GM19324 (cell line): ENCODE measurements around the gene DIAPH2.

Source experiments
- ATAC-seq: cut with Tn5 transposase; IDR thresholded peaks from one replicate; pipeline ENCODE4 v1.9.1; 2021; ENCODE audit warnings: mild to moderate bottlenecking, moderate library complexity; ENCODE audit not compliant: unreplicated experiment, low FRiP score

DIAPH2 gene

DNA sequence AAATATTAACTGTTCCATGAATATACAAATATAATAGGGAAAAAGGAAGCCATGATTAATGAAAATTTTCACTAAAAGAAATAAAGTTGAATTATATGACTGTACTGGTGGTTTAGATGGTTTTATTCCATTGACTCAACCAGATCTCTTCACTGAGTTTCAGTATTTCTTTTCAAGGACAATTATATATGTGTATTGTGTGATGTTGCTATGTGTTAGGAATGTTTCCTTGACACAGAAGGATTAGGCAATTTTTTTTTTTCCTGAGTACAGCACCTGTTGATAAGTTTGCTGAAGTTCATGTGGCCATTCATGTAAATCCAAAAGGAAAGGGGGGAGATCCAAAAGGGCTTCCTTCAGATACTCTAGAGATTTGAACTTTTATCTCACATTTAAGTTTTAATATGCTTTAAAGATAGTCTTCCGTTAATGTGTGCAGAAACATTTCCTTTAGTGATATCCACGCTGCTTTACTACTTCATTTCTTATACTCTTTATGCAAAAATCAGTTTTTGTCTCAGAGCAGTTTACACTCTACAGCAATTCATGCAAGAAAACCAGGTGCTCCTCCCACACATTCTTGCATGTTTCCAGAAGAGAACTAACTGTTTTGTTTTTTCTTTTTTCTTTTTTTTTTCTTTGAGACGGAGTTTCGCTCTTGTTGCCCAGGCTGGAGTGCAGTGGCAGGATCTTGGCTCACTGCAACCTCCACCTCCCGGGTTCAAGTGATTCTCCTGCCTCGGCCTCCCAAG, 448.2 kb downstream of the DIAPH2 start:
- ATAC-seq, result no peak

DNA sequence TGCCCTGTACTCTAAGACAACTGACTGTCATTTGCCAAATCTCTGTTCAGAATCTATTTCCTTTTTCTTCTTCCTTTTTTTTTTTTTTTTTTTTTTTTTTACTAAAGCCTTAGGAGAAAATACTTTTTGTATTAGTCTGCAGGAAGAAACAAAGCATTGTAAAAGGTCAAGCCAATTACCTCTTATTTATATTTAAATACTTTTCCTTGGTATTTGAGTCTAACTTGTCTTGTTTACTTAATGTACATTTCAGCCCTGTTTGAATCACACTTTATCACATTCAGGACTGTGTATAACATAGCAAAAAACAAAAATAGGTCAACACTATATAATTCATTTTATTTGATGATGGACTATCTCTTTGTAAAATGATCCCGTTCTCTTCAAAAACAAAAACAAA, 461.3 kb downstream of the DIAPH2 start:
- no peak for ATAC-seq

DNA sequence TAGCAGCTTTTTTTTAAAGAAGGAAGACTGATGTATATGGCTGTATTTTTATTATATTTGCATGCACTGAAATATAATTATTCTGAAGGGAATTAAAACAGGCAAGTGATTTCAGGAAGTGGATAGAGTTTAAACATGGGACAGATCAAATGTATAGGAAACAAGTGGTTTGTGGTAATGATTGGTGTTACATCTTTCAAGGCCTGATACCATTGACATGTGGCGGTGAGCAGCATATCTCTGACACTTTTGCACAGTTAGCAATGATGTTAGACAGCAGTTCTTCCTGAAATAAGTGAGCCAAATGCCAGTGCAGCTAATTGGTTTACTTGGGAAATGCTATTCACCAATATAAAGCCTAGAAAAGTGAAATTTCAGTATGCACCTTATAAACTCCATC, 471.2 kb downstream of the DIAPH2 start:
- no peak for ATAC-seq

DNA sequence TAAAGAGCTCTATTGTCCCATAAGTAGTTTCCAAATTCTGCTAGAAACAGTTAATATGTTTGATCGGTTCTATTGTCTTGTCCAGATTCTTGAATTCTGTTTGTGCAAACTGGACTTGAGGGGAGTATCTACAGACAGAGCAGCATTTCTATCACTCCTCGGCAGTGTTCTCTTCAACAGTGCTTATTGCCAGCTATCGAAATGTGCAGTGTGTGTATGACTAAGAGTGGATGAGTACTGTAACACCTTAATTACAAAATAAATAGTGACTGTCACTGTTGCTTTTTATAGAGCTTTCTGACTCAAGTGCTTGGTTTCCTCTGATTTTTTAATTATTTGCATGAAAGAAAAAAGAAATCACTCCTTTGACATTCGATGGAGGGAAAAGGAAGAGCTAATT, 473.6 kb downstream of the DIAPH2 start:
- ATAC-seq, result no peak

DNA sequence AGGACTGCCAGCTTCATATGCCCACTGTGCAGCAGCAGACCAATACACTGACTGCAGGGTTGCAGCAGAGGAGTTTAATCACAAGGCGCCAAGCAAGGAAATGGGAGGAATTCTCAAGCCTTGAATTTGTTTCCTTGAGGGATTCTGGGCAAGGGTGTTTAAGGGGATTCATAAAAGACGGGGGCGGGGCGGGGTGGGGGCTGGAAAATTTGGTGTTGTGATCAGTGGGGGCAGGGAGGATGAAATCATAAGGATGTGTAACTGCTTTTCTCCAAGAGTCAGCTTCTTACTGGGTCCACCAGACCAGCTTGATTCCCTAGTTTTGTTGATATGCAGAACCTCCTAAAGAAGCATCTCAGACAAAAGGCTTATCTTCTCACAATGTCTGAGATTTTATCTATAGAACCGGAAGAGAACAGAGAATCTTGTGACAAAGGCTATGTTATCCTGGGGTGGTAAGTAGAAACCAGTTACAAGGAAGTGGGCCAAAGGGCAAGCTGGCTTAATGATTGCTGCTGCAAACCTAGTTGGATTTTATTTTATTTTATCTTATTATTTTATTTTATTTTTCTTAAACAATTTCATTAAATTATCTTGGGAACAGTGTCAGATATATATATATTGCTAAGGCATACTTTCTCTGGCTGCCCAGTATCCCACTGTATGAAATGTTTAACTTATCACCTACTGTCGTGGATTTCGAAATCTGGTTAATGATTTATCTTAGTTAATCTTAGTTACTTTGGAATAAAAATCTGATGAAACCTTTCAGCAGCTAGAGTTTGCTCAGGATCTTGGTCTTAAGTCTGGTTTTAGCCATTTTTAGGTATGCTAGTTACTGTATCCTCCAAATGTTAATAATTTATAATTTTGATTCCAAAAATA, 475.5 kb downstream of the DIAPH2 start:
- no peak for ATAC-seq

DNA sequence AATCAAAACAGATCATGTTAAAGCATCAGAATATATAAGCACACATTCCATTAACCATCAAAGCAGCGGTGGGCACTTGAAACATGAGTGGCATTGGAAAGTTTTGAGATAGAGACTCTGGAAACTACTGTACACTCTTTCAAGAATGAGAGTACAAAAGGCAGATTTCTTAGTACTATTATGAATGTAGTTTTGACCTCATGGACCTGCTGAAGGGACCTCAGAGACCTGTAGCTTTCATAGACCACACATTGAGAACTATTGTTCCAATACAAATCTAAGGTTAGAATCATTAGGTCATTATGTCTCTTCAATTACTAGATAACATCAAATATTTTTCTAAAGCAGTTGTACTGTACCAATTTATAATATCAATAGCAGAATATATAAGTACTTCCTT, 482.7 kb downstream of the DIAPH2 start:
- ATAC-seq, result no peak

DNA sequence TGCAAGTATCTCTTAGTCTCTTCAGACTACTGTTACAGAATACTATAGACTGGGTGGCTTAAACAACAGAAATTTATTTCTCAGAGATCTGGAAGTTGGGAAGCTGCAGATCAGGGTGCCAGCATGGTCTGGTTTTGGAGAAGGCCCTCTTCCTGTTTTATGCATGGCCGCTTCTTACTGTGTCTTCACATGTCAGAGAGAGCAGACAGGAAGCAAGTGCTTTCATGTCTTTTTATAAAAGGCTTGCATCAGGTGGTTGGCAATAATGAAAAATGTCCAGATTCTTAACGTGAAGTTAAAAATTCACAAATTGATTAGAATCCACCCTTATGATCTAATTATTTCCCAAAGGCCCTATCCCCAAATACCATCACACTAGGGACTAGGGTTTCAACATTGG, 484.0 kb downstream of the DIAPH2 start:
- ATAC-seq, result peak; percentile 59

DNA sequence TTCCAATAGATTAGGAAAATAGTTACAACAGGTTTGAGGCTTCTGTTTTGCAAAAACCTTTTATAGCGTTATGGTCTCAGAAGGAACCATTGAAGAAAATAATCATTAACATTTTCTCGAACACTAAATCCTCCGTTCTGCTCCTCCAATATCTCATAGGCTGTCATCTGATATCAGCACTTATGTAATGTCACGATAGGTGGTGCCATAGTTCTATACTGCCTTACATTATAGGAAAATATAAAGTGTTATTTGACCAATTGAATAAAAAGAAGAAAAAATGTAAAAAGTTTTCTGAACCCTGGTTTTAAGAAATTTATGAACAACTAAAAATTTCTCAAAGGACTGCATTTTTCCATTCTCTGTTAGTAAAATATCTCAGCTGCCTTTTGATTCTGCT, 490.5 kb downstream of the DIAPH2 start:
- ATAC-seq, result no peak

DNA sequence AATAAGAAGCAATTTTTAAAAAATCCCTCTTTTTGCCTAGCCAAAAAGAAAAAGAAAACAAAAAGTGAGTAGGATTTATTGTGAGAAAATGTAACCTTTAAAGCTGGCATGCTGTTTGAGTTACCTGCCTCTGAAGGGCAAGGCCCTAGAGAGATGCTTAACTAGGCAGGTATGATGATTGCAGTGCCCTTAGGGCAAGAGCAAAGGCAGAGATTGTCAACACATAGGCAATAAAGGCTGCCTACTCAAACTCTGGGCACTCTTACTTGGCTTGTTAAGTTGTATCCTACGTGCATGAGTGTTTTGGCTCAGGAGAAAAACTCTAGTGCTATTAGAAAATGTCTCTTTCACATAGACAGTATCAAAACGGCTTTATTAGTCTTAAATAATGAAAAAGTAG, 505.0 kb downstream of the DIAPH2 start:
- no peak for ATAC-seq

DNA sequence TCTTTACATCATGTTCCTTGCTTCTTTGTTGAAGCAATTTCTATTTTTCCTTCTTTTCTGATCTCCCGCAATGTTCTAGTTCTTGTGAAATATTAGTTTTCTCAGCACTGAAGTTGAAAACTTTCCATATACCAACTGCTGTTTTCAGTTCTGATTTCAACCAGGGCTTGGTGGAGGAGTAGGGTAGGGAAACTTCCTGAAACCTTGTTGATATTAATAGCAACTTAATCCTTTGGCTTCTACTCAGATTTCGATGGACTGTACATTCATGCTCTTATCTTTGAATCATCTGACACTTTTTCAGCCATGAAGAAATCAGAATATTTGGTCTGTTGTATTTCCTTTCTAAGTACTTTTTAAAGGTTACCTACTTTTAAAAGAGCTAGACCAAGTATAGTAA, 514.9 kb downstream of the DIAPH2 start:
- no peak for ATAC-seq

DNA sequence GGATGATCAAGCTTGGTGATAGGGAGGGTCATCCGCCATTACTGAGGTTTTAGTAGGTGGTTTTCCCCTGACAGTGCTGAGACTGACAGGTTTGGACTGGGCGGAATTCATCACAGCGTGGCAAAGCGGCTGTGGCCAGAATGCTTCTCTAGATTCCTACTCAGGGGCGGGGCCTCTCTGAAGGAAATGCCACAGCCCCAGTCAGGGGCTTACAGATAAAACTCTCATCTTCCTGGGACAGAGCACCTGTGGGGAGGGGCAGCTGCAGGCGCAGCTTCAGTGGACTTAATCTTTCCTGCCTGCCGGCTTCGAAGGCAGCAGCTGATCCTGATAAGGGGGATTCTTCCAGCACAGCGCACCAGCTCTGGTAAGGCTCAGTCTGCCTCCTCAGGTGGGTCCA, 515.8 kb downstream of the DIAPH2 start:
- no peak for ATAC-seq

DNA sequence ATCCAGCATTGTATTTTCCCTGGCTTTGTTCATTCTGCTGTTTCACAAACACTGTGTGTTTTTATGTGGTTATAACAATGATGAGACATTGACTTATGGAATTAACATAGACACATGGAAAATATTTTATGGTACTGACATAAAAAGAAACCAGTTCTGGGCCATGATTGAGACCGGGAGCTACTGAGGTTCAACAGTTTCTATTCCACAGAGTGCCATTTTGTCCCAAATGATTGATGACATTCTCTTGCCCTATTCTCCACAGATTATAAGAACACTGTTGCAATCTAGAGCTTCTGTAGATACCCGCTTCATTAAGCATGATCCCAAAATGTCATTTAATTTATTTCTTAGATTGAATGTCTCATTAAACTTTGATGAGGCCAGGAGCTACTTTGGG, 525.9 kb downstream of the DIAPH2 start:
- ATAC-seq, result no peak

DNA sequence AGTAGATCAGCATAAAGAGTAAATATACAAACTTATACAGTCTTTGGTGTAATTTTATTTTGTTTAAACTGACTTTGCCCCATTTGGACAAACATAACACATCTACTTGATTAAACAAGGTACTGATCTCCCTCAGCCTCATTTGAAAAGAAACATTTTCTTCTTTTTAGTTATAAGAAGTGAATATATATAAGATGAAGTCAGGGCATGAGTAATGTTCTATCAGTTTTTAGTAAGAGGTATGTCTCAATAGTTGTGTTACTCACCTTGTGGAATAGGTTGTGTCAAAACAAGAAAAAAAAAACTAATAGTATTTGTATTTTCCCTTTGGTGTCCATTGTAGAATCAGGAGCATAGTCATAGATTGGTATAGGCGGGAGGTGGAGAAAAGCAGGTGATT, 526.4 kb downstream of the DIAPH2 start:
- no peak for ATAC-seq

DNA sequence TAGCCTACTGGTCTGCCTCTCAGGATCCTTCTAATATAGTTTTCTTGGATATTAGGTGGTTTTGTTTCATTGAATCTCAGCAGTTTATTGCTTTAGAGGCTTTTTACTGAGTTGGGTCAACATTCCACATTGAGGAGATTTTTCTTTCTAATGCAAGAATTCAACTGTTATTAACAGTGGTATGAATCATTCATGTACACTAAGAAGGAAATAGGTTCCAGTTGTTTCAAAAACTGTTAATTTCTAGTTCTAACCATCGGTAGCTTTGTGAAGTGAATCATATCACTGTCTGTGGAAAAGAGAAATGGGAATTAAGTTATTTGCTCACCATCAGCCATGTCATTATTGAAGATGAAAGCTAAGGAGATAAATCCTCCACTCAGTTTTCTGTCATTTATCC, 530.5 kb downstream of the DIAPH2 start:
- ATAC-seq, result no peak

DNA sequence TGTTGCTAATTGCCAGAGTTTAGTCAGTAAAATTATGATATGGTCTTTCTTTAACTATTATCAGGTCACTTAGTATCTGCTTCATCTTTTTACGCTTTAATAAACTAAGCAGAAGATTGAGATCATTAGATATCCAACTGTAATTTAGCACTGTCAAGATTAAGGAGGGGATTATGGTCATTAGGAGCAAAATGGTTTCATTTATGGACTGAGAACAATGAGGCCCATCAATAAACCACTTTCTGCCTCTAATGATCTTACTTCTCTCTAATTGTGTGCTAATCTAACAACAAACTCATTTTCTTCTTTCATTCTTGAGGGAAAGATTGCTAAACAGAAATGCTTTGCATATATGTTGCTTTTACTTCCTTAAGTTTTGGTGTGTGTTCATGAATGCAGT, 539.5 kb downstream of the DIAPH2 start:
- no peak for ATAC-seq

DNA sequence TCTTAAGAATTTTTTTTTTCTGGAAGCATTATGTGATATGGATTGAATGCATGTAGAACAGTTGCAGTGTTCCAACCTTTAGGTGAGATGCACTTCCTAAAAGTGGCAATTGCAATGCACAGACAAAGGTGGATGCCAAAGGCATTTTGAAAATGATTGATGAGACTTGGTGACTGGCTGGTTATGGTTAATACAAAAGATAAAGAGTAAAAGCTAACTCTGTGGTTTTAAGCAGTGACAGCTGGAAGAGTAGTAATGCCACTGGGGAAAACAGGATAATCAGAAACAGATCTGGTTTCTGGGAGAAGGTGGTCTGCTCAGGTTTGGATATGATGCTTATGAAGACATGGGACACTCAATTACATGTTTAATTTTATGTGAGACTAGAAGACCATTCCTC, 544.7 kb downstream of the DIAPH2 start:
- no peak for ATAC-seq

DNA sequence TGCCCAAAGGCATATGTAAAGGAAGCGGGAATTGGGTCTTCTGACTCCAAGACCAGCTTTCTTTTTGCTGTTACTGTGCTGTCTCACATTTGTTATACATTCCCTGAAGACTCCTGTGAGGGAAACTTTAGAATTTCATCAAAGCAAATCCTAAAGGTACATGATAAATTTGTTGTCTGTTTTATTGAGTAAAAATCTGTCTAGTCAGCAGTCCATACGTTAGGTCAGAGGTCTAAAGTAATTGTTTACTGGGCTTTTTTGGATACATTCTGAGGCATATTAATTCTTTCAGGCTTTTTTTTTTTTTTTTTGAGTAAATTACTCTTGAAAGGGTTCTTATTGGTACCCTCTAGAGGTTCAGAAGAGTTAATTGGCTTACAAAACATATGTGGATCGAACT, 546.3 kb downstream of the DIAPH2 start:
- ATAC-seq, result no peak

DNA sequence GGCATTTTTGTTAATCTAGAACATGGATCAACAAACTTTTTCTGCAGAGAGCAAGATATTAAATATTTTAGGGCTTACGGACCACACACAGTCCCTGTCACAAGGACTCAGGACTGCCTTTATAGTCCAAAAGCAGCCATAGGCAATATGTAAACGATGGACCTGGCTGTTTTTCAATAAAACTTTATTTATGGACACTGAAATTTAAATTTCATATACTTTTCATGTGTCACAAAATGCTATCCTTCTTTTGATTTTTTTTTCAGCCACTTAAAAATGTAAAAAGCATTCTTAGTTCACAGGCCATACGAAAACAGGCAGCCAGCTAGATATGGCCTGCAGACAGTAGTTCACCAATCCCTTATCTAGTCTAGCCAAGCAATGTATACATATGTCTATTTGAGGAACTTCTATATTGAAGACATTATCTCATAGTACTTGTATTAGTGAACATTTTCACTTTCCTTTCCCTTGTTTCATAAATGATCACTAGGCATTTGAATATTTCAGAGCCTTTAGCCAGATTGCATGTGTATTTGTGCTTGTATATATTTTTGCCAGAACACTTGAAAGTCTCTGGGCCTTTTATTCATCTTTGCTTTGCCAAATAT, 549.9 kb downstream of the DIAPH2 start:
- ATAC-seq, result peak; percentile 89

DNA sequence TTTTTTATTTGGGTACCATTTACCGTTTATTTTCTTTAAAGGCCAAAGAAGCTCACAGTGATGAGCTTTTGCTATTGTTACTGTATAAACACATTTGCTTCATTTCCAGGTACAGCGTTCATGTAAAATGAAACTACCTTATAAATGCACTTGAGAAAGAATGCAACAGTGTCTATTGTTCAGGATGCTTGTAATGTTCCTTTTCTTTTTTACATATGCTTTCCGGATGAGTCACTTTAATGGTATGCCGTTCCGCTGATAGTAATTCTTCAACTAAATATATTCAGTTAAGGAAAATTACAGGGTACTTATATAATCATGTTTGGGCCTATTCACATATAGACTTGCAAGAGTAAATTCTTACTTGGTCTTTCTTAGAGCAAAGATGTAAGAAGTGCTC, 554.0 kb downstream of the DIAPH2 start:
- ATAC-seq, result no peak

DNA sequence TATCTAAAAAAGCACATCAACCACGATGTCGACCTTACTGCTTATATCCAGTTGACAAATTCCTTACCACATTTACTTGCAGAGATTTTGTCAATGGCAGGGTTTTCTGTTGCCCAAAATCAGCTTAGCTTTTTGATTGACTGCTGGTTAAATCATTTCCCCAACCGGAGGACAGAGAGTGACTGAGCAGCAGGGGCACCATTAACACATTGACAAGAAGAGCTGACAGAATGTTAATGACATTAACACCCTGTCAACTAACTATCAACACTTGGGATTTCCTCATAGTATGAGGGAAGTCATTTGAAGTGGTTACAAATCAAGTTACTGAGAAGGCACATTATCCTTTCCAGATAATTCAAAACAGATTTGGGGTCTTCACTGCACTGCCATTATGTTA, 567.5 kb downstream of the DIAPH2 start:
- ATAC-seq, result no peak

DNA sequence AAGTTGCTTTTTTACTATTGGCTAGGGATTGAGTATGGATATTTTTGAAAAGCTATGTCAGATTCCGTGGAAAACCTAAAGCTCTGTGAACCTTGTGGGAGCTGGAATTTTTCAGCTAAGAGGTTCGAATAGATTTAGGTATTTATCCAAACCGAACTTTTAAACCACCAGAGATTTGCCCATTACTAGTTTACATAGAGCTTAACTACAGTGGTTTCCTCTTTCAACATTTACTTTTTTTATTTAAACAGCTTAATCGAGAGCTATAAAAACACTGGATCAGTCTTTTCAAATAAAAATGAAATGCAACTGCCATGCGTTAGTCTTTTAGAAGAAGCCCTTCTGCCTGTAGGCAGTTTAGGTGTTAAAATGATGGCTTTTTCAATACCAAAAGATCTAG, 576.0 kb downstream of the DIAPH2 start:
- no peak for ATAC-seq
